ENCODE results near the gene ASB4.
"Not testable (repeated sequence)": the region's sequence is repeated elsewhere in the genome, so short reads cannot be mapped to it uniquely, and the experiment has no call there.

DNA sequence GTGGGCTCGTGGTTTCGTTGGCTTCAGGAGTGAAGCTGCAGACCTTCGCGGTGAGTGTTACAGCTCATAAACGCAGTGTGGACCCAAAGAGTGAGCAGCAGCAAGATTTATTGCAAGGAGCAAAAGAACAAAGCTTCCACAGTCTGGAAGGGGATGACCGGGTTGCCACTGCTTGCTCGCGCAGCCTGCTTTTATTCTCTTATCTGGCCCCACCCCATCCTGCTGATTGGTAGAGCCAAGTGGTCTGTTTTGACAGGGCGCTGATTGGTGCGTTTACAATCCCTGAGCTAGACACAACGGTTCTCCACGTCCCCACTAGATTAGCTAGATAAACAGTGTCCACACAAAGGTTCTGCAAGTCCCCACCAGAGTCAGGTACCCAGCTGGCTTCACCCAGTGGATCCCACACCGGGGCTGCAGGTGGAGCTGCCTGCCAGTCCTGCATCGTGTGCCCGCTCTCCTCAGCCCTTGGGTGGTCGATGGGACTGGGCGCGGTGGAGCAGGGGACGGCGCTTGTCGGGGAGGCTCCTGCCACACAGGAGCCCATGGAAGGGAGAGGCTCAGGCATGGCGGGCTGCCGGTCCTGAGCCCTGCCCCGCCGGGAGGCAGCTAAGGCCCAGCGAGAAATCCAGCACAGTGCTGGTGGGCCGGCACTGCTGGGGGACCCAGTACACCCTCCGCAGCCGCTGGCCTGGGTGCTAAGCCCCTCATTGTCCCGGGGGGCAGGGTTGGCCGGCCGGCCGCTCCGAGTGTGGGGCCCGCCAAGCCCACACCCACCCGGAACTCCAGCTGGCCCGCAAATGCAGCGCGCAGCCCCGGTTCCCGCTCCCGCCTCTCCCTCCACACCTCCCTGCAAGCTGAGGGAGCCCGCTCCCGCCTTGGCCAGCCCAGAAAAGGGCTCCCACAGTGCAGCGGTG is 66.5 kb downstream of the ASB4 start:
- TF ChIP-seq, protein P1, sequence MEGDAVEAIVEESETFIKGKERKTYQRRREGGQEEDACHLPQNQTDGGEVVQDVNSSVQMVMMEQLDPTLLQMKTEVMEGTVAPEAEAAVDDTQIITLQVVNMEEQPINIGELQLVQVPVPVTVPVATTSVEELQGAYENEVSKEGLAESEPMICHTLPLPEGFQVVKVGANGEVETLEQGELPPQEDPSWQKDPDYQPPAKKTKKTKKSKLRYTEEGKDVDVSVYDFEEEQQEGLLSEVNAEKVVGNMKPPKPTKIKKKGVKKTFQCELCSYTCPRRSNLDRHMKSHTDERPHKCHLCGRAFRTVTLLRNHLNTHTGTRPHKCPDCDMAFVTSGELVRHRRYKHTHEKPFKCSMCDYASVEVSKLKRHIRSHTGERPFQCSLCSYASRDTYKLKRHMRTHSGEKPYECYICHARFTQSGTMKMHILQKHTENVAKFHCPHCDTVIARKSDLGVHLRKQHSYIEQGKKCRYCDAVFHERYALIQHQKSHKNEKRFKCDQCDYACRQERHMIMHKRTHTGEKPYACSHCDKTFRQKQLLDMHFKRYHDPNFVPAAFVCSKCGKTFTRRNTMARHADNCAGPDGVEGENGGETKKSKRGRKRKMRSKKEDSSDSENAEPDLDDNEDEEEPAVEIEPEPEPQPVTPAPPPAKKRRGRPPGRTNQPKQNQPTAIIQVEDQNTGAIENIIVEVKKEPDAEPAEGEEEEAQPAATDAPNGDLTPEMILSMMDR (IDR thresholded peaks at IDR 0.05): not testable (repeated sequence)
- not testable (repeated sequence) for TF ChIP-seq POLR2A (IDR thresholded peaks at IDR 0.05)

Data from adrenal gland (tissue), 5 donors.